Esophagus mucosa (tissue), 1 donor: ENCODE measurements around the gene LTBP3. TPM values are rescaled to one million over a fixed set of nuclear protein-coding genes. Genes with fewer than 3 reads are reported as not detected.
A peak's percentile ranks its signal among the peaks of the same experiment; 100 is the strongest.

Source experiments
- ATAC-seq: fragments of 200-7000 bp; cut with Tn5 transposase; one replicate; pipeline ENCODE4 v1.9.1; 2020
- total RNA-seq: library from RNA; stranded (reverse); gene quantifications from one replicate; pipeline ENCODE4 v1.2.4, GENCODE V29; 2023
- donor health status: DM: yes; HTN: yes; CAD: no.

LTBP3 gene
- total RNA-seq, 1 donor from 2014 or later = 20.9 TPM

GRCh38 chr11:65585396-65586246 lies 27.5 kb upstream of the LTBP3 start:
- ATAC-seq = no peak

GRCh38 chr11:65584723-65585171 lies 26.6 kb upstream of the LTBP3 start:
- ATAC-seq = no peak

- ATAC-seq = no peak
These were observed 25.9 kb upstream of the LTBP3 start for GRCh38 chr11:65584106-65584505.

GRCh38 chr11:65583589-65583988 lies 25.4 kb upstream of the LTBP3 start:
- no peak for ATAC-seq

- ATAC-seq = no peak
These were observed 23.8 kb upstream of the LTBP3 start for GRCh38 chr11:65581928-65582327.

- ATAC-seq = no peak
These were observed 22.6 kb upstream of the LTBP3 start for GRCh38 chr11:65580756-65581155.

GRCh38 chr11:65580031-65580692 lies 22.0 kb upstream of the LTBP3 start:
- no peak for ATAC-seq

- no peak for ATAC-seq
These were observed 21.1 kb upstream of the LTBP3 start for GRCh38 chr11:65579291-65579690.

- ATAC-seq = no peak
These were observed 20.5 kb upstream of the LTBP3 start for GRCh38 chr11:65578667-65579066.

- ATAC-seq = no peak
These were observed 20.0 kb upstream of the LTBP3 start for GRCh38 chr11:65578134-65578533.

GRCh38 chr11:65577756-65578109 lies 19.6 kb upstream of the LTBP3 start:
- no peak for ATAC-seq

- ATAC-seq = peak; percentile 74
These were observed 19.0 kb upstream of the LTBP3 start for GRCh38 chr11:65576867-65577755.

GRCh38 chr11:65576232-65576866 lies 18.2 kb upstream of the LTBP3 start:
- no peak for ATAC-seq

GRCh38 chr11:65575568-65576231 lies 17.5 kb upstream of the LTBP3 start, which contains the start of gene EHBP1L1:
TSS of gene EHBP1L1 (plus strand) at chr11:65576053. CDS start at chr11:65576303, 250 bp downstream.
- ATAC-seq = peak; percentile 25

GRCh38 chr11:65574811-65575567 lies 16.8 kb upstream of the LTBP3 start:
- no peak for ATAC-seq

- peak; percentile 43 for ATAC-seq
These were observed 16.1 kb upstream of the LTBP3 start for GRCh38 chr11:65574109-65574810.

- ATAC-seq = no peak
These were observed 15.4 kb upstream of the LTBP3 start for GRCh38 chr11:65573391-65574079.

GRCh38 chr11:65572356-65573051 lies 14.3 kb upstream of the LTBP3 start, which contains the start of gene FAM89B:
TSS of gene FAM89B (plus strand) at chr11:65572538. CDS start at chr11:65572670, 132 bp downstream.
- peak; percentile 20 for ATAC-seq

GRCh38 chr11:65571940-65572339 lies 13.8 kb upstream of the LTBP3 start:
- no peak for ATAC-seq
